SK-N-SH (cell line): ENCODE data around the gene EN2. TPM values are rescaled to one million over a fixed set of nuclear protein-coding genes. Genes with fewer than 3 reads are reported as not detected.

Experiments
- CTCF ChIA-PET: fragments of 300-600, 350-600 bp; formaldehyde crosslinking; extraction: SDS; loops from one replicate; lab custom pipeline; 2021; lab: Yijun Ruan, JAX
- POLR2A ChIA-PET: fragments of 350-600 bp; sonication (Branson Sonifier 250); formaldehyde crosslinking; extraction: SDS; loops from one replicate; lab custom pipeline; 2020; ENCODE audit warnings: antibody characterized with exemption, inconsistent platforms; lab: Yijun Ruan, JAX
- DNase-seq: peaks from one replicate; pipeline ENCODE4 v3.0.0; 2012
- H2AFZ ChIP-seq: fragments of 200-600 bp; sonication (generic); 2 replicates; pipeline ENCODE4 v1.8.1; 2016; ENCODE audit warnings: antibody characterized with exemption, mild to moderate bottlenecking, low read depth
- H3F3A ChIP-seq: fragments of 200-600 bp; sonication (generic); replicated peaks from 2 replicates; pipeline ENCODE3; 2016; ENCODE audit warnings: antibody characterized with exemption, mild to moderate bottlenecking; ENCODE audit not compliant: insufficient read depth
- H3K27ac ChIP-seq, 2 experiments: fragments of 200-500 bp in 1 of 2; fragments of 200-600 bp in 1 of 2; sonication (Bioruptor generic) in 1 of 2; sonication (generic), shearing (Covaris generic) in 1 of 2; 2 replicates each; pipeline versions ENCODE4 v1.5.1 to v1.6.1; 2014 to 2016; ENCODE audit warnings: low read depth in 2 of 2, inconsistent platforms in 1 of 2, low read length in 1 of 2, mild to moderate bottlenecking in 1 of 2, mixed read lengths in 1 of 2
- H3K27me3 ChIP-seq: fragments of 200-600 bp; sonication (generic), shearing (Covaris generic); 2 replicates; pipeline ENCODE4 v1.6.1; 2016; ENCODE audit warnings: mixed run types; ENCODE audit not compliant: insufficient read depth
- H3K36me3 ChIP-seq, 2 experiments: fragments of 200-500 bp in 1 of 2; fragments of 200-600 bp in 1 of 2; sonication (Bioruptor generic) in 1 of 2; sonication (generic) in 1 of 2; replicated peaks in 1 of 2; 2 replicates each; pipeline versions ENCODE3 to v1.5.1; 2014 to 2016; ENCODE audit warnings: low read length in 1 of 2, mild to moderate bottlenecking in 1 of 2; ENCODE audit not compliant: insufficient read depth in 2 of 2, control insufficient read depth in 1 of 2
- H3K4me1 ChIP-seq, 2 experiments: fragments of 200-500 bp in 1 of 2; fragments of 200-600 bp in 1 of 2; sonication (Bioruptor generic) in 1 of 2; sonication (generic), shearing (Covaris generic) in 1 of 2; 2 replicates each; pipeline versions ENCODE4 v1.5.1 to v1.6.1; 2014 to 2016; ENCODE audit warnings: low read depth in 1 of 2, low read length in 1 of 2, mixed run types in 1 of 2; ENCODE audit not compliant: insufficient read depth in 2 of 2, control insufficient read depth in 1 of 2
- H3K4me2 ChIP-seq: fragments of 200-600 bp; sonication (generic), shearing (Covaris generic); 2 replicates; pipeline ENCODE4 v1.6.1; 2017; ENCODE audit warnings: mixed run types
- H3K4me3 ChIP-seq, 2 experiments: fragments of 200-500 bp in 1 of 2; fragments of 200-600 bp in 1 of 2; sonication (Bioruptor generic) in 1 of 2; sonication (generic), shearing (Covaris generic) in 1 of 2; 2 replicates each; pipeline versions ENCODE4 v1.5.1 to v1.8.1; 2014 to 2016; ENCODE audit warnings: low read depth in 2 of 2, inconsistent platforms in 1 of 2, low read length in 1 of 2, mild to moderate bottlenecking in 1 of 2, mixed read lengths in 1 of 2, moderate library complexity in 1 of 2
- H3K79me2 ChIP-seq: fragments of 200-600 bp; sonication (generic); 2 replicates; pipeline ENCODE4 v1.8.1; 2017; ENCODE audit warnings: mild to moderate bottlenecking; ENCODE audit not compliant: insufficient read depth
- H3K9ac ChIP-seq: fragments of 200-600 bp; sonication (generic); 2 replicates; pipeline ENCODE4 v1.6.1; 2017; ENCODE audit warnings: mixed run types
- H3K9me2 ChIP-seq: fragments of 200-600 bp; sonication (generic); 2 replicates; pipeline ENCODE4 v1.6.1; 2017; ENCODE audit warnings: mixed run types
- H3K9me3 ChIP-seq: fragments of 200-600 bp; sonication (generic); 2 replicates; pipeline ENCODE4 v1.6.1; 2017; ENCODE audit warnings: mixed run types, mild to moderate bottlenecking, moderate library complexity
- H4K20me1 ChIP-seq: fragments of 200-600 bp; sonication (generic); 2 replicates; pipeline ENCODE4 v1.6.1; 2017; ENCODE audit warnings: mild to moderate bottlenecking, mixed run types; ENCODE audit not compliant: insufficient read depth
- ELF1 ChIP-seq: IDR thresholded peaks from 2 replicates; pipeline ENCODE4 v1.4.0; 2012
- EZH2phosphoT487 ChIP-seq: fragments of 200-600 bp; sonication (generic); IDR thresholded peaks from 2 replicates; pipeline ENCODE4 v1.6.1; 2017; ENCODE audit warnings: low read depth, mixed run types, mild to moderate bottlenecking, antibody characterized with exemption, moderate library complexity, borderline replicate concordance
- FOXM1 ChIP-seq: IDR thresholded peaks from 2 replicates; pipeline ENCODE4 v1.4.0; 2012; ENCODE audit warnings: low read depth, mild to moderate bottlenecking
- MAX ChIP-seq: IDR thresholded peaks from 2 replicates; pipeline ENCODE4 v1.4.0; 2012; ENCODE audit warnings: low read depth
- MEF2A ChIP-seq: IDR thresholded peaks from 2 replicates; pipeline ENCODE4 v1.4.0; 2012; ENCODE audit warnings: low read depth, borderline replicate concordance
- MXI1 ChIP-seq: IDR thresholded peaks from 2 replicates; pipeline ENCODE4 v1.6.1; 2012; ENCODE audit warnings: mild to moderate bottlenecking, low read depth, low read length, improper control_type of control experiment
- PBX3 ChIP-seq: IDR thresholded peaks from 2 replicates; pipeline ENCODE4; 2012
- POLR2AphosphoS5 ChIP-seq: IDR thresholded peaks from 2 replicates; pipeline ENCODE4 v1.6.1; 2012; ENCODE audit warnings: low read depth, low read length
- RCOR1 ChIP-seq: fragments of 150-350 bp; IDR thresholded peaks from 2 replicates; pipeline ENCODE4 v1.6.1; 2017; ENCODE audit warnings: antibody characterized with exemption, low read length
- RFX5 ChIP-seq: IDR thresholded peaks from 2 replicates; pipeline ENCODE4 v1.6.1; 2012; ENCODE audit warnings: mild to moderate bottlenecking, improper control_type of control experiment, low read length
- TAF1 ChIP-seq: IDR thresholded peaks from 2 replicates; pipeline ENCODE4 v1.6.1; 2012; ENCODE audit warnings: low read depth, mild to moderate bottlenecking, low read length, moderate library complexity, borderline replicate concordance
- TCF12 ChIP-seq: IDR thresholded peaks from 2 replicates; pipeline ENCODE4 v1.4.0; 2012
- USF1 ChIP-seq: IDR thresholded peaks from 2 replicates; pipeline ENCODE4 v1.4.0; 2012; ENCODE audit warnings: low read depth, borderline replicate concordance
- WGBS: methylation state at CpG from one replicate; pipeline ENCODE4 v1.1.6; 2017; ENCODE audit warnings: low lambda C conversion rate; 5-methylcytosine and 5-hydroxymethylcytosine counted together
- polyA plus RNA-seq, 3 experiments: library from polyadenylated mRNA; depleted of rRNA; stranded (reverse); fragments of >200 nt; gene quantifications; 2 replicates each; pipeline ENCODE4 v1.2.3, GENCODE V29; 2012
- TF ChIP-seq, protein P1 (sequence below): IDR thresholded peaks from 2 replicates; pipeline ENCODE4 v1.6.1; 2012; ENCODE audit warnings: mild to moderate bottlenecking, low read depth, low read length, moderate library complexity
- TF ChIP-seq, protein P2 (sequence below): fragments of 150-350 bp; IDR thresholded peaks from 2 replicates; pipeline ENCODE4 v1.6.1; 2017; ENCODE audit warnings: antibody characterized with exemption, low read length, low read depth, borderline replicate concordance
- TF ChIP-seq, protein P3 (sequence below): IDR thresholded peaks from 2 replicates; pipeline ENCODE4 v1.4.0; 2012; ENCODE audit warnings: low read depth, borderline replicate concordance

Gene EN2
- polyA plus RNA-seq, 1 of the 3 experiments (the other 2 are of a cell fraction) = 0.02 TPM

- 7% methylated on average over 10 of the region's 10 CpGs for WGBS
- Histone ChIP-seq H3K9me3 (no peaks in the 10 kb centered on the region), H3K79me2 (no peaks in the 10 kb centered on the region), H3K9me2 (no peaks in the 10 kb centered on the region), H3K4me1 (no peaks in the 10 kb centered on the region), H3K4me3 (no peak overlapping the region), H4K20me1 (no peaks in the 10 kb centered on the region), H3K9ac (no peak overlapping the region), H2AFZ (no peak overlapping the region), H3K27me3 (peaks cover 83% of the 10 kb centered on the region), H3K36me3 (no peaks in the 10 kb centered on the region), H3K27ac (no peak overlapping the region), H3K4me2 (no peak overlapping the region), H3F3A (no peaks in the 10 kb centered on the region)
- no peak for DNase-seq
- TF ChIP-seq RFX5 (no peak), POLR2AphosphoS5 (no peak)
- TF ChIP-seq, protein P1, sequence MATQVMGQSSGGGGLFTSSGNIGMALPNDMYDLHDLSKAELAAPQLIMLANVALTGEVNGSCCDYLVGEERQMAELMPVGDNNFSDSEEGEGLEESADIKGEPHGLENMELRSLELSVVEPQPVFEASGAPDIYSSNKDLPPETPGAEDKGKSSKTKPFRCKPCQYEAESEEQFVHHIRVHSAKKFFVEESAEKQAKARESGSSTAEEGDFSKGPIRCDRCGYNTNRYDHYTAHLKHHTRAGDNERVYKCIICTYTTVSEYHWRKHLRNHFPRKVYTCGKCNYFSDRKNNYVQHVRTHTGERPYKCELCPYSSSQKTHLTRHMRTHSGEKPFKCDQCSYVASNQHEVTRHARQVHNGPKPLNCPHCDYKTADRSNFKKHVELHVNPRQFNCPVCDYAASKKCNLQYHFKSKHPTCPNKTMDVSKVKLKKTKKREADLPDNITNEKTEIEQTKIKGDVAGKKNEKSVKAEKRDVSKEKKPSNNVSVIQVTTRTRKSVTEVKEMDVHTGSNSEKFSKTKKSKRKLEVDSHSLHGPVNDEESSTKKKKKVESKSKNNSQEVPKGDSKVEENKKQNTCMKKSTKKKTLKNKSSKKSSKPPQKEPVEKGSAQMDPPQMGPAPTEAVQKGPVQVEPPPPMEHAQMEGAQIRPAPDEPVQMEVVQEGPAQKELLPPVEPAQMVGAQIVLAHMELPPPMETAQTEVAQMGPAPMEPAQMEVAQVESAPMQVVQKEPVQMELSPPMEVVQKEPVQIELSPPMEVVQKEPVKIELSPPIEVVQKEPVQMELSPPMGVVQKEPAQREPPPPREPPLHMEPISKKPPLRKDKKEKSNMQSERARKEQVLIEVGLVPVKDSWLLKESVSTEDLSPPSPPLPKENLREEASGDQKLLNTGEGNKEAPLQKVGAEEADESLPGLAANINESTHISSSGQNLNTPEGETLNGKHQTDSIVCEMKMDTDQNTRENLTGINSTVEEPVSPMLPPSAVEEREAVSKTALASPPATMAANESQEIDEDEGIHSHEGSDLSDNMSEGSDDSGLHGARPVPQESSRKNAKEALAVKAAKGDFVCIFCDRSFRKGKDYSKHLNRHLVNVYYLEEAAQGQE = no peak
- TF ChIP-seq, protein P2, sequence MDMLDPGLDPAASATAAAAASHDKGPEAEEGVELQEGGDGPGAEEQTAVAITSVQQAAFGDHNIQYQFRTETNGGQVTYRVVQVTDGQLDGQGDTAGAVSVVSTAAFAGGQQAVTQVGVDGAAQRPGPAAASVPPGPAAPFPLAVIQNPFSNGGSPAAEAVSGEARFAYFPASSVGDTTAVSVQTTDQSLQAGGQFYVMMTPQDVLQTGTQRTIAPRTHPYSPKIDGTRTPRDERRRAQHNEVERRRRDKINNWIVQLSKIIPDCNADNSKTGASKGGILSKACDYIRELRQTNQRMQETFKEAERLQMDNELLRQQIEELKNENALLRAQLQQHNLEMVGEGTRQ = no peak
- TF ChIP-seq, protein P3, sequence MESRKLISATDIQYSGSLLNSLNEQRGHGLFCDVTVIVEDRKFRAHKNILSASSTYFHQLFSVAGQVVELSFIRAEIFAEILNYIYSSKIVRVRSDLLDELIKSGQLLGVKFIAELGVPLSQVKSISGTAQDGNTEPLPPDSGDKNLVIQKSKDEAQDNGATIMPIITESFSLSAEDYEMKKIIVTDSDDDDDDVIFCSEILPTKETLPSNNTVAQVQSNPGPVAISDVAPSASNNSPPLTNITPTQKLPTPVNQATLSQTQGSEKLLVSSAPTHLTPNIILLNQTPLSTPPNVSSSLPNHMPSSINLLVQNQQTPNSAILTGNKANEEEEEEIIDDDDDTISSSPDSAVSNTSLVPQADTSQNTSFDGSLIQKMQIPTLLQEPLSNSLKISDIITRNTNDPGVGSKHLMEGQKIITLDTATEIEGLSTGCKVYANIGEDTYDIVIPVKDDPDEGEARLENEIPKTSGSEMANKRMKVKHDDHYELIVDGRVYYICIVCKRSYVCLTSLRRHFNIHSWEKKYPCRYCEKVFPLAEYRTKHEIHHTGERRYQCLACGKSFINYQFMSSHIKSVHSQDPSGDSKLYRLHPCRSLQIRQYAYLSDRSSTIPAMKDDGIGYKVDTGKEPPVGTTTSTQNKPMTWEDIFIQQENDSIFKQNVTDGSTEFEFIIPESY = no peak
- ChIA-PET POLR2A (no interaction called here), CTCF (no interaction called here)
These were observed 27.3 kb upstream of the EN2 start for GRCh38 chr7:155430606-155431005.

GRCh38 chr7:155431231-155431630, 26.7 kb upstream of the EN2 start:
- TF ChIP-seq USF1 (no peak), MAX (no peak), FOXM1 (no peak), RCOR1 (no peak), ELF1 (no peak), MEF2A (no peak), MXI1 (no peak), TCF12 (no peak), TAF1 (no peak), PBX3 (no peak), EZH2phosphoT487 (no peak)
- TF ChIP-seq, protein P3 = no peak

More at GRCh38 chr7:155431231-155431630, 26.7 kb upstream of the EN2 start:
- no peaks in the 10 kb centered on the region for H3K9me2 ChIP-seq
- H3K27ac ChIP-seq = no peak overlapping the region
- H3K9ac ChIP-seq = no peak overlapping the region
- H3K27me3 ChIP-seq = peaks cover 83% of the 10 kb centered on the region
- H3K4me3 ChIP-seq = no peak overlapping the region
- no peaks in the 10 kb centered on the region for H3K36me3 ChIP-seq
- no peak overlapping the region for H2AFZ ChIP-seq
- DNase-seq = no peak
- 18% methylated on average over 12 of the region's 12 CpGs for WGBS
- H3K79me2 ChIP-seq = no peaks in the 10 kb centered on the region
- no peak overlapping the region for H3K4me2 ChIP-seq
- CTCF ChIA-PET = interaction anchor here (0.8 kb wide), 1 partner anchor 18 kb away, joined by 3 read pairs; no protein-coding TSS in a partner anchor
- H3K9me3 ChIP-seq = no peaks in the 10 kb centered on the region
- POLR2A ChIA-PET = no interaction called here
- H4K20me1 ChIP-seq = no peaks in the 10 kb centered on the region
- H3K4me1 ChIP-seq = no peaks in the 10 kb centered on the region
- no peaks in the 10 kb centered on the region for H3F3A ChIP-seq
